KBM-7 (cell line): Measurements from ENCODE around the gene DNAJC9.

Experiments used
- DNase-seq: peaks from one replicate; pipeline ENCODE4 v3.0.0-alpha.2; 2015
- in situ Hi-C: fragments of 300-500 bp; cut with MboI; formaldehyde crosslinking; loops from 2 replicates; pipeline ENCODE4 v1.14.3; 2020; ENCODE audit warnings: low sequenced_read_pairs, low pct_unique_long_range_greater_than_20kb, mixed read lengths

Gene DNAJC9

GRCh38 chr10:73244866-73245477 lies 2.1 kb downstream of the DNAJC9 start:
- in situ Hi-C loops: no loop called here
- peak; percentile 86 for DNase-seq

GRCh38 chr10:73239908-73240307 lies 7.1 kb downstream of the DNAJC9 start:
- in situ Hi-C loops: no loop called here
- no peak for DNase-seq

- DNase-seq: no peak
- in situ Hi-C loops: no loop called here
Measured at GRCh38 chr10:73238990-73239566, 8.0 kb downstream of the DNAJC9 start.

- DNase-seq: no peak
- in situ Hi-C loops: no loop called here
Measured at GRCh38 chr10:73234695-73235094, 12.4 kb downstream of the DNAJC9 start.

- in situ Hi-C loops: no loop called here
Measured at GRCh38 chr10:73233883-73234282, 13.2 kb downstream of the DNAJC9 start.

GRCh38 chr10:73232887-73233286 lies 14.2 kb downstream of the DNAJC9 start:
- peak; percentile 67 for DNase-seq
- in situ Hi-C loops: no loop called here

More at GRCh38 chr10:73233883-73234282, 13.2 kb downstream of the DNAJC9 start:
- DNase-seq: no peak

GRCh38 chr10:73229567-73229966 lies 17.5 kb downstream of the DNAJC9 start:
- DNase-seq: peak; percentile 60
- in situ Hi-C loops: no loop called here

- in situ Hi-C loops: no loop called here
- DNase-seq: no peak
Measured at GRCh38 chr10:73228247-73228646, 18.8 kb downstream of the DNAJC9 start.

GRCh38 chr10:73226663-73227062 lies 20.4 kb downstream of the DNAJC9 start:
- in situ Hi-C loops: no loop called here
- DNase-seq: no peak

- DNase-seq: no peak
- in situ Hi-C loops: no loop called here
Measured at GRCh38 chr10:73225518-73225917, 21.5 kb downstream of the DNAJC9 start.

- in situ Hi-C loops: no loop called here
- DNase-seq: no peak
Measured at GRCh38 chr10:73220989-73221388, 26.1 kb downstream of the DNAJC9 start.

- in situ Hi-C loops: no loop called here
Measured at GRCh38 chr10:73219384-73219783, 27.7 kb downstream of the DNAJC9 start.

GRCh38 chr10:73218431-73219191 lies 28.4 kb downstream of the DNAJC9 start:
- in situ Hi-C loops: no loop called here
- peak; percentile 46 for DNase-seq

More at GRCh38 chr10:73219384-73219783, 27.7 kb downstream of the DNAJC9 start:
- no peak for DNase-seq

- in situ Hi-C loops: no loop called here
- DNase-seq: no peak
Measured at GRCh38 chr10:73217628-73218027, 29.4 kb downstream of the DNAJC9 start.

GRCh38 chr10:73215749-73216148 lies 31.3 kb downstream of the DNAJC9 start:
- in situ Hi-C loops: no loop called here
- no peak for DNase-seq

GRCh38 chr10:73211106-73211811 lies 35.8 kb downstream of the DNAJC9 start:
- no peak for DNase-seq
- in situ Hi-C loops: no loop called here

- DNase-seq: no peak
- in situ Hi-C loops: no loop called here
Measured at GRCh38 chr10:73210395-73211105, 36.5 kb downstream of the DNAJC9 start.

GRCh38 chr10:73209705-73210104 lies 37.4 kb downstream of the DNAJC9 start:
- in situ Hi-C loops: no loop called here
- DNase-seq: no peak

- in situ Hi-C loops: no loop called here
- DNase-seq: no peak
Measured at GRCh38 chr10:73207883-73208282, 39.2 kb downstream of the DNAJC9 start.
